ENCODE results near the gene COG3.

DNA sequence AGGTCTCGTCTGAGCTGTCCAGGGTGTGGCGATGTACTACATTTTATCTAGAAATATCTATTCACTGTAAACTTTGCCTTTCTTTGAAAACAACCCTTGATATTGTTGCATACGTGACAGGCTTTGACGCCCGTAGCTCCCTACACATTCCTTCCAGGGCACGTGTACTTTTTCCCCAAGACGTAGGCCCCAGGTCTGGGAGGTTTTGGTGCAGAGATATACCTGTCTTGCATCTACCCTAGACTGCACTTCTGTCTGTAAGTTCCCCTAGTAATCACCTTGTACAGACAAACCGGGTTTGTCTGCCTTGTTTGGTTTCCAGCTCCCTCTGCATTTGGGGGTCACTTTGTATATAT lies 81.6 kb downstream of the COG3 start:
- TF ChIP-seq POLR2AphosphoS5 (IDR thresholded peaks at IDR 0.05) (no peak), POLR2A (IDR thresholded peaks at IDR 0.05) (no peak)
